ENCODE data around the gene GABRR3. TPM values are rescaled to one million over a fixed set of nuclear protein-coding genes. Genes with fewer than 3 reads are reported as not detected.

Gene GABRR3
- total RNA-seq, result not detected

- intact Hi-C loops (cut with DNase I; ENCODE audit: low total_unique reads), result no loop called here
- in situ Hi-C loops (cut with MboI; ENCODE audit: low sequenced_read_pairs in 4 of 4), result loop anchor here in 2 of 4 donors (25.0 kb wide), 2 partner anchors 302 to 777 kb away; no protein-coding TSS in a partner anchor
- H3K27ac ChIP-seq, result no peak within 1 kb of the TSS
- DNase-seq, result no peak
- ATAC-seq, result no peak
- no peaks in the 10 kb centered on the region for H3K27me3 ChIP-seq
- H3K4me1 ChIP-seq, result no peaks in the 10 kb centered on the region
- TF ChIP-seq POLR2A (IDR thresholded peaks at IDR 0.05), result no peak
- no peak for TF ChIP-seq CTCF (IDR thresholded peaks at IDR 0.05 in 4 of 5, conservative IDR thresholded peaks at IDR 0.05 in 1 of 5)
- H3K9me3 ChIP-seq, result no peaks in the 10 kb centered on the region
- H3K36me3 ChIP-seq, result no peaks in the 10 kb centered on the region
- H3K4me3 ChIP-seq, result no peak within 1 kb of the TSS
These were observed at the start of gene GABRR3 for GRCh38 chr3:98035208-98035607. Gene GABRR3, minus strand, starts transcription at chr3:98035315. Its CDS starts 328 bp downstream, at chr3:98034987.

DNA sequence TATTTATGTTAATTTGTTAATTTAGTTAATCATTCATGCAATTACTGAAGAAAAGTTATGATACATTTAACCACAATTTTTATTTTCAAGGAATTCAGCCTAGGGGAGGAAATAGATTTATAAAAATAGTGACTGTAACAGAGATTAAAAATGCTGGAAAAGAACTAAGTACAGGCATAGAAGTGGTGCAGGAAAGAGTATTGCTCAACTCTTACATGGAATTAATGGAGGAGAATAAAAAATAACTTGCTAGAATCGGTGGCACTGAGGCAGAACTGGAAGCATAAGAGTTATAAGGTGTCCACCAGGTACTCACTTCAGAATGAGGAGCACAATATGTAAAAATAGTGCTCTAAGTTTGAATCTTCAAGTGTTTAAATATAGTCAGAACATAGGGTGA is 38.4 kb upstream of the GABRR3 start:
- Histone ChIP-seq H3K27me3 (no peaks in the 10 kb centered on the region), H3K4me3 (no peak overlapping the region), H3K36me3 (no peaks in the 10 kb centered on the region), H3K27ac (no peak overlapping the region), H3K4me1 (no peaks in the 10 kb centered on the region), H3K9me3 (no peaks in the 10 kb centered on the region)
- in situ Hi-C loops (cut with MboI; ENCODE audit: low sequenced_read_pairs in 4 of 4), result no loop called here
- DNase-seq (no peak), ATAC-seq (no peak)
- no peak for TF ChIP-seq CTCF (IDR thresholded peaks at IDR 0.05 in 4 of 5, conservative IDR thresholded peaks at IDR 0.05 in 1 of 5)
- no peak for TF ChIP-seq POLR2A (IDR thresholded peaks at IDR 0.05)
- intact Hi-C loops (cut with DNase I; ENCODE audit: low total_unique reads), result no loop called here

DNA sequence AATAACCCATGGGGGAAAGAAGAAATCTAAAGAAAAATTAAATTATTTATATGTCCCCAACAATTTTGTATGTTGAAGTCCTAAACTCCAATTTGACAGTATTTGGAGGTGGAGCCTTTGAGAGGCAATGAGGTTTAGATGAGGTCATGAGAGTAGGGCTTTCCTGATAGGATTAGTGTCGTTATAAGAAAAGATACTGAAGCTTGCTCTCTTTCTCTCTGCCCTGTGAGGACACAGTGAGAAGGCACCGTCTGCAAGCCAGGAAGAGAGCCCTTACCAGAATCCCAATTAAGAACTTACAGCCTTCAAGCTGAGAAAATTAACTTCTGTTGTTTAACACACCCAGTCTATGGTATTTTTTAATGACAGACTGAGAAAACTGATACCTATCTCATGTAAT is 35.7 kb upstream of the GABRR3 start:
- no peak for ATAC-seq
- H3K36me3 ChIP-seq, result no peaks in the 10 kb centered on the region
- no peaks in the 10 kb centered on the region for H3K4me1 ChIP-seq
- intact Hi-C loops (cut with DNase I; ENCODE audit: low total_unique reads) (no loop called here), in situ Hi-C loops (cut with MboI; ENCODE audit: low sequenced_read_pairs in 4 of 4) (no loop called here)
- no peak overlapping the region for H3K4me3 ChIP-seq
- no peaks in the 10 kb centered on the region for H3K27me3 ChIP-seq
- no peaks in the 10 kb centered on the region for H3K9me3 ChIP-seq
- no peak overlapping the region for H3K27ac ChIP-seq
- TF ChIP-seq POLR2A (IDR thresholded peaks at IDR 0.05) (no peak), CTCF (IDR thresholded peaks at IDR 0.05 in 4 of 5, conservative IDR thresholded peaks at IDR 0.05 in 1 of 5) (no peak)
- DNase-seq, result no peak

DNA sequence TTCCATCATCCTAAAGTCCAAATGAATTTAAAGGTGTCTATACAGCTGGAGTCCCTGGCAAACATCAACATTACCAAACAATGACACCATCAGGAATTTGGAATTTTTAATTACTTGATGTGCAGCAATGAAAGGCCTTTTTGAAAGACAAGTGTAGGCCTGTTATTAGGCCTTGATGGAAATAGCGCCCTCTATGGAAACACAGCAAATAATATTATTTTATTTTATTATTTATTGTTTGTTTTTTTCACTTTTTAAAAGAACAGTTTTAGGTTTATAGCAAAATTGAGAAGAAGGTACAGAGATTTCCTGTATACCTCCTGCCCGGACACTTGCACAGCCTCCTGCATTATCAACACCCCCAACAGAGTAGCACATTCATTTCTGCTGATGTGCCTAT is 33.7 kb upstream of the GABRR3 start:
- TF ChIP-seq POLR2A (IDR thresholded peaks at IDR 0.05), result no peak
- TF ChIP-seq CTCF (IDR thresholded peaks at IDR 0.05 in 4 of 5, conservative IDR thresholded peaks at IDR 0.05 in 1 of 5), result no peak
- no peaks in the 10 kb centered on the region for H3K36me3 ChIP-seq
- H3K27me3 ChIP-seq, result no peaks in the 10 kb centered on the region
- ATAC-seq (no peak), DNase-seq (no peak)
- H3K27ac ChIP-seq, result no peak overlapping the region
- H3K4me3 ChIP-seq, result no peak overlapping the region
- in situ Hi-C loops (cut with MboI; ENCODE audit: low sequenced_read_pairs in 4 of 4), result no loop called here
- no peaks in the 10 kb centered on the region for H3K4me1 ChIP-seq
- H3K9me3 ChIP-seq, result no peaks in the 10 kb centered on the region
- intact Hi-C loops (cut with DNase I; ENCODE audit: low total_unique reads), result no loop called here

DNA sequence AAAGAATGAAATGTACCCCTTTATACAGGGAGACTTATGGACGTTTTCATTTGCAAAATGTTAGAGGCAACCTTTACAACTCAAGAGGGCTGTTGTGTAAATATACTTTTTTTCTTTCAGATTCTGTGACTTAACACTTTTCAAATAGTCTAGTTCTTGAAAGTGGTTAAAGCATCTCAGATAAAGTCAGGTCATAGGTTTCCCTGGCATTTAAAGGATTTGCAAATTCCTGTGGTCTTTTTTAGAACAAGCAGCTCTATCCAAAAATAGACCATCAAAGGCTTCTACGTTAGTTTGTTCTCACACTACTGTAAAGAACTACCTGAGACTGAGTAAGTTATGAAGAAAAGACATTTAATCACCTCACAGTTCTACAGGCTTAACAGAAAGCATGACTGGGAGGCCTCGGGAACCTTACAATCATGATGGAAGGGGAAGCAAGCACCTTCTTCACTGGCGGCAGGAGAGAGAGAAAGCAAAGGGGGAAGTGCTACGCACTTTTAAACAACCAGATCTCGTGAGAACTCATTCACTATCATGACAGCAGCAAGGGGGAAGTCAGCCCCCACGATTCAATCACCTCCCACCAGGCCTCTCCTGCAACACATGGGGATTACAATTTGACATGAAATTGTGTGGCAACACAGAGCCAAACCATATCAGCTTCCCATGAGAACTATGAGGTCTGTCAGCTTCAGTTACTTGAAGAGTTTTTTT is 23.3 kb upstream of the GABRR3 start:
- TF ChIP-seq POLR2A (IDR thresholded peaks at IDR 0.05), result no peak
- TF ChIP-seq CTCF (IDR thresholded peaks at IDR 0.05 in 4 of 5, conservative IDR thresholded peaks at IDR 0.05 in 1 of 5), result no peak
- DNase-seq (no peak), ATAC-seq (no peak)
- Histone ChIP-seq H3K4me3 (no peak overlapping the region), H3K4me1 (no peaks in the 10 kb centered on the region), H3K27me3 (no peaks in the 10 kb centered on the region), H3K9me3 (no peaks in the 10 kb centered on the region), H3K36me3 (no peaks in the 10 kb centered on the region), H3K27ac (no peak overlapping the region)
- intact Hi-C loops (cut with DNase I; ENCODE audit: low total_unique reads) (no loop called here), in situ Hi-C loops (cut with MboI; ENCODE audit: low sequenced_read_pairs in 4 of 4) (no loop called here)

All from gastrocnemius medialis (tissue), 4 donors.